Tibial artery (tissue), 4 donors: Measurements from ENCODE around the gene IFRD2.

ENCODE experiments used
- DNase-seq, 2 donors: peaks; one replicate each; pipeline ENCODE4 v3.0.0-alpha.2; 2019
- H3K27ac ChIP-seq, 2 donors: fragments of 200-600 bp; sonication (generic) in 1 of 2; 1 replicate in 1 of 2; 2 replicates in 1 of 2; pipeline ENCODE4 v1.5.1; 2018 to 2019; ENCODE audit warnings: mild to moderate bottlenecking in 1 of 2
- H3K27me3 ChIP-seq, 2 donors: fragments of 200-600 bp; sonication (generic) in 1 of 2; one replicate each; pipeline versions ENCODE4 v1.5.1 to v1.6.0; 2016 to 2019
- H3K36me3 ChIP-seq, 3 donors: fragments of 200-600 bp; sonication (generic) in 2 of 3; one replicate each; pipeline ENCODE4 v1.5.1; 2016 to 2019; ENCODE audit warnings: mild to moderate bottlenecking in 2 of 3
- H3K4me1 ChIP-seq, 4 donors: fragments of 200-600 bp; sonication (generic) in 2 of 4; 1 replicate in 3 of 4; 2 replicates in 1 of 4; pipeline ENCODE4 v1.5.1; 2016 to 2019
- H3K4me3 ChIP-seq, 2 donors: fragments of 200-600 bp; sonication (generic) in 1 of 2; 1 replicate in 1 of 2; 2 replicates in 1 of 2; pipeline ENCODE4 v1.5.1; 2018 to 2019; ENCODE audit warnings: mild to moderate bottlenecking in 2 of 2
- H3K9me3 ChIP-seq, 3 donors: fragments of 200-600 bp; sonication (generic) in 1 of 3; one replicate each; pipeline ENCODE4 v1.5.1; 2016 to 2019
- CTCF ChIP-seq, 2 experiments: fragments of 200-600 bp in 1 of 2; fragments of 450-650 bp in 1 of 2; IDR thresholded peaks; one replicate each; pipeline ENCODE4 v1.5.1; 2017 to 2019; ENCODE audit warnings: antibody characterized with exemption in 2 of 2, mild to moderate bottlenecking in 1 of 2, moderate library complexity in 1 of 2
- intact Hi-C: fragments of 100-400 bp; cut with DNase I; formaldehyde crosslinking; loops from one replicate; pipeline ENCODE4 v1.15.0; 2023; ENCODE audit warnings: low total_unique reads

Gene IFRD2

DNA sequence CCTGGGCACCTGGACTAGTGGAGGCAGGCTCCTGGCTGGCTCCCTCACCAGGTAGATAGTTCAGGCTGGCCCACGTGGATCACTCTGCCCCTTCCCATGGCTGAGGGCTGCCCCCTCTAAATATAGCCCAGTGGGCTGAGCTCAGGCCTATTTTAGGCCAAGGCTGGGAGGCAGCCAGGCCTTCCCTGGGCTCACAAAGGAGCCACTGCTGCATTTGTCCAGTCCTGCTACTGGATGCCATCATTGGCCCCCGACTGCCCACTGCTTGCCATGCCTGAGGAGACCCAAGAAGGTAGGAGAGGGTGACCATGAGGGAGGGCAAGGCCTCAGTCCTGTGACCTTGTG lies 13.4 kb downstream of the IFRD2 start, which contains the start of gene LSMEM2:
Gene LSMEM2 (plus strand): TSS at position 208 of the 345 bp plus-strand sequence. CDS start 27 bp downstream, at position 235.
- H3K9me3 ChIP-seq, result no peaks in the 10 kb centered on the region
- H3K27me3 ChIP-seq, result no peaks in the 10 kb centered on the region
- H3K4me3 ChIP-seq, result no peak within 1 kb of the TSS
- no peak for DNase-seq
- peaks cover 0 to 17% (median 0%) of the 10 kb centered on the region in 3 donors for H3K36me3 ChIP-seq
- peak within 1 kb of the TSS; percentile 9 to 60 for H3K27ac ChIP-seq
- peaks cover 0 to 20% (median 13%) of the 10 kb centered on the region in 4 donors for H3K4me1 ChIP-seq
- intact Hi-C loops, result loop anchor here (5.0 to 10.0 kb wide), 2 partner anchors 37 to 154 kb away; no protein-coding TSS in a partner anchor
- no peak for TF ChIP-seq CTCF (IDR thresholded peaks at IDR 0.05)

GRCh38 chr3:50278123-50278879 lies 13.9 kb downstream of the IFRD2 start:
- Histone ChIP-seq H3K36me3 (peaks cover 0 to 17% (median 0%) of the 10 kb centered on the region in 3 donors), H3K9me3 (no peaks in the 10 kb centered on the region), H3K4me3 (no peak overlapping the region), H3K27ac (peak overlapping the region; percentile 9 to 60), H3K4me1 (peaks cover 0 to 26% (median 16%) of the 10 kb centered on the region in 4 donors), H3K27me3 (no peaks in the 10 kb centered on the region)
- TF ChIP-seq CTCF (IDR thresholded peaks at IDR 0.05), result no peak
- no peak for DNase-seq
- intact Hi-C loops, result loop anchor here (5.0 to 10.0 kb wide), 2 partner anchors 36 to 154 kb away; no protein-coding TSS in a partner anchor

DNA sequence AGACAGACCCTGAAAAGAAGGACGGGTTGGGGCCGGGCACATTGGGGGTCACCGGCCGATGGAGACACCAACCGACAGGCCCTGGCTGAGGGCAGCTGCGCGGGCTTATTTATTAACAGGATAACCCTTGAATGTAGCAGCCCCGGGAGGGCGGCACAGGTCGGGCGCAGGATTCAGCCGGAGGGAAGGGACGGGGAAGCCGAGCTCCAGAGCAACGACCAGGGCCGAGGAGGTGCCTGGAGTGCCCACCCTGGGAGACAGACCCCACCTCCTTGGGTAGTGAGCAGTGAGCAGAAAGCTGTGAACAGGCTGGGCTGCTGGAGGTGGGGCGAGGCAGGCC lies 15.5 kb downstream of the IFRD2 start:
- peaks cover 0 to 17% (median 0%) of the 10 kb centered on the region in 3 donors for H3K36me3 ChIP-seq
- H3K9me3 ChIP-seq, result no peaks in the 10 kb centered on the region
- H3K4me1 ChIP-seq, result peaks cover 0 to 35% (median 21%) of the 10 kb centered on the region in 4 donors
- H3K27me3 ChIP-seq, result no peaks in the 10 kb centered on the region
- DNase-seq, result no peak
- no peak overlapping the region for H3K4me3 ChIP-seq
- no peak overlapping the region for H3K27ac ChIP-seq
- intact Hi-C loops, result loop anchor here (5.0 to 10.0 kb wide), 2 partner anchors 34 to 152 kb away; no protein-coding TSS in a partner anchor
- no peak for TF ChIP-seq CTCF (IDR thresholded peaks at IDR 0.05)

DNA sequence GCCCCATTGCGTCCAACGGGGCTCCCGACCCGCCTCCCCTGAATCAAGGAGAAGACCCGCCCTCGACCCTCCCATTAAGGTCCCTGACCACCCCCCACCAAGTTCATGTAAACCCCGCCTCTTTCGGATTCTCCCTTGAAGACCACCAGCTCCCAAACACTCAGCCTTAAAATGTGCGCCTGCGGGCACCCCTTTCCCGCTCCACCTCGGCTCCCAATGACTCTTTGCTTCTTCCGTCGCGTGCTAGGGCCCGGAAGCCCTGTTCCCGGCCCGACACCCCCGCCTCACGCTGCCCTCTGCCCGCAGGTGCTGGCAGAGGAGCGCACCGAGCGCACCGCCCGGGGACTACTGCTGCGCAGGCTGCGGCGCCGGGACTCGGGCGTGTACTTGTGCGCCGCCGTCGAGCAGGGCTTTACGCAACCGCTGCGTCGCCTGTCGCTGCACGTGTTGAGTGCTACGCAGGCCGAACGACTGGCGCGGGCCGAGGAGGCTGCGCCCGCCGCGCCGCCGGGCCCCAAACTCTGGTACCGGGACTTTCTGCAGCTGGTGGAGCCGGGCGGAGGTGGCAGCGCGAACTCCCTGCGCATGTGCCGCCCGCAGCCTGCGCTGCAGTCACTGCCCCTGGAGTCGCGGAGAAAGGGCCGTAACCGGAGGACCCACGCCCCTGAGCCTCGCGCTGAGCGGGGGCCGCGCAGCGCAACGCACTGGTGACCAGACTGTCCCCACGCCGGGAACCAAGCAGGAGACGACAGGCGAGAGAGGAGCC lies 16.1 kb downstream of the IFRD2 start:
- H3K4me1 ChIP-seq, result peaks cover 0 to 35% (median 21%) of the 10 kb centered on the region in 4 donors
- H3K36me3 ChIP-seq, result peaks cover 0 to 17% (median 0%) of the 10 kb centered on the region in 3 donors
- no peak for TF ChIP-seq CTCF (IDR thresholded peaks at IDR 0.05)
- H3K9me3 ChIP-seq, result no peaks in the 10 kb centered on the region
- H3K27ac ChIP-seq, result no peak overlapping the region
- H3K4me3 ChIP-seq, result no peak overlapping the region
- H3K27me3 ChIP-seq, result no peaks in the 10 kb centered on the region
- no peak for DNase-seq
- intact Hi-C loops, result loop anchor here (5.0 to 10.0 kb wide), 2 partner anchors 34 to 151 kb away; no protein-coding TSS in a partner anchor

DNA sequence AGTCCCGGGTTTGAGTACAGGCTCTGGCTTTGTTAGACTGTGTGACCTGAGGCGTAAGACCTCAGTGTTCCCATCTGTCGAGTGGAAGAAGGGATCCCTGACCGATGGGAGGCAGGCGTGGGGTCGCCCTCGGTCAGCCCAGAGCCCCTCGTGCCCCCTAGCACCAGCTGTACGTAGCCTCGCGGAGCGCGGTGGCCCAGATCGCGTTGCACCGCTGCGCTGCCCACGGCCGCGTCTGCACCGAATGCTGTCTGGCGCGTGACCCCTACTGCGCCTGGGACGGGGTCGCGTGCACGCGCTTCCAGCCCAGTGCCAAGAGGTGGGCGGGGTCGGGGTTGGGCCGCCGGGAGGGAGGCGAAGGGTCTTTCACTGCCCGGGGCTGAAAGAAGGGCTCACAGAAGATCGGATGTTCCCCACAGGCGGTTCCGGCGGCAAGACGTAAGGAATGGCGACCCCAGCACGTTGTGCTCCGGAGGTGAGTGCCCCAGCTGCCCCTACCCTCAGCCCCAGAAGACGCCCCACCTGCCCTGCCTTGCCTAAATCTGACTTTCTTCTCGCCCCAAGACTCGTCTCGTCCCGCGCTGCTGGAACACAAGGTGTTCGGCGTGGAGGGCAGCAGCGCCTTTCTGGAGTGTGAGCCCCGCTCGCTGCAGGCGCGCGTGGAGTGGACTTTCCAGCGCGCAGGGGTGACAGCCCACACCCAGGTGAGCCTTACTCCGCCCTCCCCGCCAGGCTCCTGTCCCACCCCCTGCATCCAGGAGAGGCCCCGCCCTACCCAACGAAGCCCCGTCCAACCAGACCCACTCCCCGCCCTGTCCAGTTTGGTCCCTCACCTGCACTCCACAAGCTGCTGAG lies 16.9 kb downstream of the IFRD2 start:
- no peak for TF ChIP-seq CTCF (IDR thresholded peaks at IDR 0.05)
- Histone ChIP-seq H3K4me3 (no peak overlapping the region), H3K27me3 (no peaks in the 10 kb centered on the region), H3K27ac (no peak overlapping the region), H3K36me3 (peaks cover 0 to 17% (median 0%) of the 10 kb centered on the region in 3 donors), H3K4me1 (peaks cover 0 to 43% (median 23%) of the 10 kb centered on the region in 4 donors), H3K9me3 (no peaks in the 10 kb centered on the region)
- DNase-seq, result no peak
- intact Hi-C loops, result loop anchor here (5.0 to 10.0 kb wide), 2 partner anchors 33 to 151 kb away; no protein-coding TSS in a partner anchor
